Measurements from ENCODE around the gene F10. TPM values are rescaled to one million over a fixed set of nuclear protein-coding genes. Genes with fewer than 3 reads are reported as not detected.

F10 gene
- total and polyA plus RNA-seq, 4 donors, result 85.3 to 199 (median 117) TPM

DNA sequence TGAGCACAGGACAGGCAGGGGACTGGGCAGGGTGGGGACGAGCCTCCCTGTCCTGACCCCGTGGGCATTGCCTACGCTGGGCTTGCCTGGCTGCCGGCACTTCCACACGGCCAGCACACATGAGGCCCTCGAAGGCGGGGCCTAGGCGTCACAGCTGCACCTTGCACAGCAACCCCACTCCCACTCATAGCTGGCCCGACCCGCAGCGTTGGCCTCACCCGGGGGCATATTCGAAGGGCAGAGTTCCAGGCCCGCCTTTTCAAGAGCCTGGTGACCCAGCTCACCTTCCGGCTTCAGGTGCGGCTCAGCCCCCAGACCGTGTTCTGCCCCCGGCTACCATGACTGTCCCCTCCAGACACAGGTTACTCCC, 19.0 kb downstream of the F10 start:
- H3K27ac ChIP-seq (ENCODE audit: low read depth in 1 of 2, low read length in 2 of 2), result peak overlapping the region in 1 of 2 donors; percentile 3
- TF ChIP-seq FOXA1 (IDR thresholded peaks at IDR 0.05), result no peak
- TF ChIP-seq TAF1 (conservative IDR thresholded peaks at IDR 0.05), result no peak
- TF ChIP-seq JUND (IDR thresholded peaks at IDR 0.05), result no peak
- no peak for TF ChIP-seq EGR1 (IDR thresholded peaks at IDR 0.05; ENCODE audit: low read depth in 2 of 2)
- no peak for TF ChIP-seq RAD21 (IDR thresholded peaks at IDR 0.05)
- no peak for TF ChIP-seq HNF4A (conservative IDR thresholded peaks at IDR 0.05)
- TF ChIP-seq, protein P1, sequence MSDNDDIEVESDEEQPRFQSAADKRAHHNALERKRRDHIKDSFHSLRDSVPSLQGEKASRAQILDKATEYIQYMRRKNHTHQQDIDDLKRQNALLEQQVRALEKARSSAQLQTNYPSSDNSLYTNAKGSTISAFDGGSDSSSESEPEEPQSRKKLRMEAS (IDR thresholded peaks at IDR 0.05), result no peak
- TF ChIP-seq, protein P2, sequence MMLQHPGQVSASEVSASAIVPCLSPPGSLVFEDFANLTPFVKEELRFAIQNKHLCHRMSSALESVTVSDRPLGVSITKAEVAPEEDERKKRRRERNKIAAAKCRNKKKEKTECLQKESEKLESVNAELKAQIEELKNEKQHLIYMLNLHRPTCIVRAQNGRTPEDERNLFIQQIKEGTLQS (IDR thresholded peaks at IDR 0.05), result no peak
- no peak for TF ChIP-seq GABPA (IDR thresholded peaks at IDR 0.05 in 1 of 2, conservative IDR thresholded peaks at IDR 0.05 in 1 of 2)
- no peak for TF ChIP-seq NR2F2 (IDR thresholded peaks at IDR 0.05)
- TF ChIP-seq YY1 (IDR thresholded peaks at IDR 0.05), result no peak
- TF ChIP-seq SP1 (IDR thresholded peaks at IDR 0.05), result no peak
- TF ChIP-seq, protein P3, sequence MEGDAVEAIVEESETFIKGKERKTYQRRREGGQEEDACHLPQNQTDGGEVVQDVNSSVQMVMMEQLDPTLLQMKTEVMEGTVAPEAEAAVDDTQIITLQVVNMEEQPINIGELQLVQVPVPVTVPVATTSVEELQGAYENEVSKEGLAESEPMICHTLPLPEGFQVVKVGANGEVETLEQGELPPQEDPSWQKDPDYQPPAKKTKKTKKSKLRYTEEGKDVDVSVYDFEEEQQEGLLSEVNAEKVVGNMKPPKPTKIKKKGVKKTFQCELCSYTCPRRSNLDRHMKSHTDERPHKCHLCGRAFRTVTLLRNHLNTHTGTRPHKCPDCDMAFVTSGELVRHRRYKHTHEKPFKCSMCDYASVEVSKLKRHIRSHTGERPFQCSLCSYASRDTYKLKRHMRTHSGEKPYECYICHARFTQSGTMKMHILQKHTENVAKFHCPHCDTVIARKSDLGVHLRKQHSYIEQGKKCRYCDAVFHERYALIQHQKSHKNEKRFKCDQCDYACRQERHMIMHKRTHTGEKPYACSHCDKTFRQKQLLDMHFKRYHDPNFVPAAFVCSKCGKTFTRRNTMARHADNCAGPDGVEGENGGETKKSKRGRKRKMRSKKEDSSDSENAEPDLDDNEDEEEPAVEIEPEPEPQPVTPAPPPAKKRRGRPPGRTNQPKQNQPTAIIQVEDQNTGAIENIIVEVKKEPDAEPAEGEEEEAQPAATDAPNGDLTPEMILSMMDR (IDR thresholded peaks at IDR 0.05; ENCODE audit: low read depth, low read length, missing input control), result no peak
- TF ChIP-seq HNF4G (IDR thresholded peaks at IDR 0.05), result no peak
- TF ChIP-seq RXRA (IDR thresholded peaks at IDR 0.05), result no peak
- TF ChIP-seq, protein P4, sequence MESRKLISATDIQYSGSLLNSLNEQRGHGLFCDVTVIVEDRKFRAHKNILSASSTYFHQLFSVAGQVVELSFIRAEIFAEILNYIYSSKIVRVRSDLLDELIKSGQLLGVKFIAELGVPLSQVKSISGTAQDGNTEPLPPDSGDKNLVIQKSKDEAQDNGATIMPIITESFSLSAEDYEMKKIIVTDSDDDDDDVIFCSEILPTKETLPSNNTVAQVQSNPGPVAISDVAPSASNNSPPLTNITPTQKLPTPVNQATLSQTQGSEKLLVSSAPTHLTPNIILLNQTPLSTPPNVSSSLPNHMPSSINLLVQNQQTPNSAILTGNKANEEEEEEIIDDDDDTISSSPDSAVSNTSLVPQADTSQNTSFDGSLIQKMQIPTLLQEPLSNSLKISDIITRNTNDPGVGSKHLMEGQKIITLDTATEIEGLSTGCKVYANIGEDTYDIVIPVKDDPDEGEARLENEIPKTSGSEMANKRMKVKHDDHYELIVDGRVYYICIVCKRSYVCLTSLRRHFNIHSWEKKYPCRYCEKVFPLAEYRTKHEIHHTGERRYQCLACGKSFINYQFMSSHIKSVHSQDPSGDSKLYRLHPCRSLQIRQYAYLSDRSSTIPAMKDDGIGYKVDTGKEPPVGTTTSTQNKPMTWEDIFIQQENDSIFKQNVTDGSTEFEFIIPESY (IDR thresholded peaks at IDR 0.05), result no peak
- TF ChIP-seq FOXA2 (IDR thresholded peaks at IDR 0.05), result no peak
- TF ChIP-seq, protein P5, sequence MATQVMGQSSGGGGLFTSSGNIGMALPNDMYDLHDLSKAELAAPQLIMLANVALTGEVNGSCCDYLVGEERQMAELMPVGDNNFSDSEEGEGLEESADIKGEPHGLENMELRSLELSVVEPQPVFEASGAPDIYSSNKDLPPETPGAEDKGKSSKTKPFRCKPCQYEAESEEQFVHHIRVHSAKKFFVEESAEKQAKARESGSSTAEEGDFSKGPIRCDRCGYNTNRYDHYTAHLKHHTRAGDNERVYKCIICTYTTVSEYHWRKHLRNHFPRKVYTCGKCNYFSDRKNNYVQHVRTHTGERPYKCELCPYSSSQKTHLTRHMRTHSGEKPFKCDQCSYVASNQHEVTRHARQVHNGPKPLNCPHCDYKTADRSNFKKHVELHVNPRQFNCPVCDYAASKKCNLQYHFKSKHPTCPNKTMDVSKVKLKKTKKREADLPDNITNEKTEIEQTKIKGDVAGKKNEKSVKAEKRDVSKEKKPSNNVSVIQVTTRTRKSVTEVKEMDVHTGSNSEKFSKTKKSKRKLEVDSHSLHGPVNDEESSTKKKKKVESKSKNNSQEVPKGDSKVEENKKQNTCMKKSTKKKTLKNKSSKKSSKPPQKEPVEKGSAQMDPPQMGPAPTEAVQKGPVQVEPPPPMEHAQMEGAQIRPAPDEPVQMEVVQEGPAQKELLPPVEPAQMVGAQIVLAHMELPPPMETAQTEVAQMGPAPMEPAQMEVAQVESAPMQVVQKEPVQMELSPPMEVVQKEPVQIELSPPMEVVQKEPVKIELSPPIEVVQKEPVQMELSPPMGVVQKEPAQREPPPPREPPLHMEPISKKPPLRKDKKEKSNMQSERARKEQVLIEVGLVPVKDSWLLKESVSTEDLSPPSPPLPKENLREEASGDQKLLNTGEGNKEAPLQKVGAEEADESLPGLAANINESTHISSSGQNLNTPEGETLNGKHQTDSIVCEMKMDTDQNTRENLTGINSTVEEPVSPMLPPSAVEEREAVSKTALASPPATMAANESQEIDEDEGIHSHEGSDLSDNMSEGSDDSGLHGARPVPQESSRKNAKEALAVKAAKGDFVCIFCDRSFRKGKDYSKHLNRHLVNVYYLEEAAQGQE (IDR thresholded peaks at IDR 0.05), result no peak
- no peaks in the 10 kb centered on the region for H3K9me3 ChIP-seq (ENCODE audit: control insufficient read depth in 4 of 4, low read length in 3 of 4)
- 93% methylated on average over 18 of the region's 18 CpGs for WGBS
- H3K27me3 ChIP-seq (ENCODE audit: control insufficient read depth in 4 of 4, insufficient read depth in 4 of 4, low read length in 3 of 4), result no peaks in the 10 kb centered on the region
- no peak for DNase-seq (ENCODE audit: low spot score)
- no peak overlapping the region for H3K4me3 ChIP-seq (ENCODE audit: low read depth in 1 of 3, low read length in 3 of 3)
- peaks cover 0 to 20% (median 9%) of the 10 kb centered on the region in 4 donors for H3K36me3 ChIP-seq (ENCODE audit: control insufficient read depth in 4 of 4, insufficient read depth in 3 of 4, low read depth in 1 of 4, low read length in 3 of 4)
- H3K4me1 ChIP-seq (ENCODE audit: control insufficient read depth in 4 of 4, insufficient read depth in 4 of 4, low read length in 3 of 4), result peaks cover 0 to 7% (median 2%) of the 10 kb centered on the region in 4 donors
- no peak overlapping the region for H3K9ac ChIP-seq (ENCODE audit: low read depth in 1 of 2, low read length in 2 of 2)
